Measurements from ENCODE around the gene TRIM41. TPM values are rescaled to one million over a fixed set of nuclear protein-coding genes. Genes with fewer than 3 reads are reported as not detected.
"Not testable (repeated sequence)": the region's sequence is repeated elsewhere in the genome, so short reads cannot be mapped to it uniquely, and the experiment has no call there.

Gene TRIM41
- polyA plus RNA-seq, 1 donor (not counting 4 experiments of a cell fraction or from before 2014, with no cell fraction given): 13.4 TPM

- no peak overlapping the region for H2AFZ ChIP-seq (ENCODE audit: control insufficient read depth, low read length)
- H3K36me3 ChIP-seq (ENCODE audit: control insufficient read depth in 2 of 2, extremely low read depth in 1 of 2, insufficient read depth in 2 of 2, low read length in 2 of 2): no peaks in the 10 kb centered on the region
- H3K4me2 ChIP-seq (ENCODE audit: control insufficient read depth, extremely low read depth, insufficient read depth, low read depth, low read length): no peak overlapping the region
- no peak overlapping the region for H3K4me3 ChIP-seq (ENCODE audit: control insufficient read depth in 2 of 3, extremely low read depth in 1 of 3, insufficient read depth in 2 of 3, low read depth in 1 of 3, low read length in 3 of 3)
- no peak for TF ChIP-seq EZH2 (IDR thresholded peaks at IDR 0.05; ENCODE audit: low read length)
- TF ChIP-seq, protein P1, sequence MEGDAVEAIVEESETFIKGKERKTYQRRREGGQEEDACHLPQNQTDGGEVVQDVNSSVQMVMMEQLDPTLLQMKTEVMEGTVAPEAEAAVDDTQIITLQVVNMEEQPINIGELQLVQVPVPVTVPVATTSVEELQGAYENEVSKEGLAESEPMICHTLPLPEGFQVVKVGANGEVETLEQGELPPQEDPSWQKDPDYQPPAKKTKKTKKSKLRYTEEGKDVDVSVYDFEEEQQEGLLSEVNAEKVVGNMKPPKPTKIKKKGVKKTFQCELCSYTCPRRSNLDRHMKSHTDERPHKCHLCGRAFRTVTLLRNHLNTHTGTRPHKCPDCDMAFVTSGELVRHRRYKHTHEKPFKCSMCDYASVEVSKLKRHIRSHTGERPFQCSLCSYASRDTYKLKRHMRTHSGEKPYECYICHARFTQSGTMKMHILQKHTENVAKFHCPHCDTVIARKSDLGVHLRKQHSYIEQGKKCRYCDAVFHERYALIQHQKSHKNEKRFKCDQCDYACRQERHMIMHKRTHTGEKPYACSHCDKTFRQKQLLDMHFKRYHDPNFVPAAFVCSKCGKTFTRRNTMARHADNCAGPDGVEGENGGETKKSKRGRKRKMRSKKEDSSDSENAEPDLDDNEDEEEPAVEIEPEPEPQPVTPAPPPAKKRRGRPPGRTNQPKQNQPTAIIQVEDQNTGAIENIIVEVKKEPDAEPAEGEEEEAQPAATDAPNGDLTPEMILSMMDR (optimal IDR thresholded peaks at IDR 0.05 in 1 of 3, IDR thresholded peaks at IDR 0.05 in 1 of 3, conservative IDR thresholded peaks at IDR 0.05 in 1 of 3; ENCODE audit: extremely low read depth in 1 of 3, insufficient read depth in 2 of 3, low read length in 3 of 3): no peak
- no peak for FAIRE-seq
- H3K4me1 ChIP-seq (ENCODE audit: control insufficient read depth, extremely low read depth, insufficient read depth, low read length): no peaks in the 10 kb centered on the region
- H4K20me1 ChIP-seq (ENCODE audit: control insufficient read depth, extremely low read depth, insufficient read depth, low read length): no peaks in the 10 kb centered on the region
- H3K9me3 ChIP-seq (ENCODE audit: control insufficient read depth, low read depth, low read length): no peaks in the 10 kb centered on the region
- no peak overlapping the region for H3K9ac ChIP-seq (ENCODE audit: control insufficient read depth, extremely low read depth, insufficient read depth, low read length)
- no peak overlapping the region for H3K27ac ChIP-seq (ENCODE audit: control insufficient read depth, insufficient read depth, low read length)
- no peaks in the 10 kb centered on the region for H3K9me1 ChIP-seq (ENCODE audit: control insufficient read depth, extremely low read depth, insufficient read depth, low read length)
- dilution Hi-C loops (cut with MboI; ENCODE audit: extremely low pct_ligation_motif_present, low sequenced_read_pairs): no loop called here
- no peaks in the 10 kb centered on the region for H3K27me3 ChIP-seq (ENCODE audit: control insufficient read depth, extremely low read depth, insufficient read depth, low read length)
- DNase-seq (ENCODE audit: low read depth, low spot score): no peak
- no peaks in the 10 kb centered on the region for H3K79me2 ChIP-seq (ENCODE audit: control insufficient read depth, insufficient read depth, low read length)
These were observed 46.7 kb upstream of the TRIM41 start for GRCh38 chr5:181176254-181176952.

DNA sequence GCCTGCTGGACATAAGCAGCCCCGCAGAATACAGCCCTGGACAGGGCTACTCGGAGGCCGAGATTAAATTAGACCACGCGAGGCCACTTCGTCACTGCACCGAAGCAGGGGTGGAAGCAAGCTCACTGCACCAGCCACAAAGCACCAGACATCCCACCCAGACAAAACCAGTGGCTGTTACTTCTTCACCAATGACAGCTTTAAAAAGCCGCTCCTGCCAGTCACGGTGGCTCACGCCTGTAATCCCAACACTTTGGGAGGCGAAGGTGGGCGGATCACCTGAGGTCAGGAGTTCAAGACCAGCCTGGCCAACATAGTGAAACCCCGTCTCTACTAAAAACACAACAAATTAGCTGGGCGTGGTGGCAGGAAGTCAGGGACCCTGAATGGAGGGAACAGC is 45.5 kb upstream of the TRIM41 start:
- H3K9ac ChIP-seq (ENCODE audit: control insufficient read depth, extremely low read depth, insufficient read depth, low read length); FAIRE-seq; H3K36me3 ChIP-seq (ENCODE audit: control insufficient read depth in 2 of 2, extremely low read depth in 1 of 2, insufficient read depth in 2 of 2, low read length in 2 of 2); H2AFZ ChIP-seq (ENCODE audit: control insufficient read depth, low read length); dilution Hi-C loops (cut with MboI; ENCODE audit: extremely low pct_ligation_motif_present, low sequenced_read_pairs); H3K9me1 ChIP-seq (ENCODE audit: control insufficient read depth, extremely low read depth, insufficient read depth, low read length); H3K4me1 ChIP-seq (ENCODE audit: control insufficient read depth, extremely low read depth, insufficient read depth, low read length); H4K20me1 ChIP-seq (ENCODE audit: control insufficient read depth, extremely low read depth, insufficient read depth, low read length); H3K79me2 ChIP-seq (ENCODE audit: control insufficient read depth, insufficient read depth, low read length); H3K4me2 ChIP-seq (ENCODE audit: control insufficient read depth, extremely low read depth, insufficient read depth, low read depth, low read length); H3K9me3 ChIP-seq (ENCODE audit: control insufficient read depth, low read depth, low read length); H3K4me3 ChIP-seq (ENCODE audit: control insufficient read depth in 2 of 3, extremely low read depth in 1 of 3, insufficient read depth in 2 of 3, low read depth in 1 of 3, low read length in 3 of 3); H3K27me3 ChIP-seq (ENCODE audit: control insufficient read depth, extremely low read depth, insufficient read depth, low read length); H3K27ac ChIP-seq (ENCODE audit: control insufficient read depth, insufficient read depth, low read length); DNase-seq (ENCODE audit: low read depth, low spot score): not testable (repeated sequence)

Data from keratinocyte (primary cell).